K562 (cell line): ENCODE data around the gene NRTN. TPM values are rescaled to one million over a fixed set of nuclear protein-coding genes. Genes with fewer than 3 reads are reported as not detected.
A peak's percentile ranks its signal among the peaks of the same experiment; 100 is the strongest.

Experiments
- FOXJ3 ChIP-seq: sonication (generic); formaldehyde crosslinking; IDR thresholded peaks from 2 replicates; pipeline ENCODE4 v1.4.0; 2020; ENCODE audit warnings: mild to moderate bottlenecking, missing genetic modification reagents
- GABPA ChIP-seq: fragments of 200-800 bp; sonication (Bioruptor generic); conservative IDR thresholded peaks from 2 replicates; pipeline ENCODE4 v1.6.1; 2016; ENCODE audit warnings: low read depth, missing genetic modification characterization, missing compliant biosample characterization
- HNRNPL ChIP-seq: fragments of 200-400 bp; formaldehyde crosslinking; IDR thresholded peaks from 2 replicates; pipeline ENCODE4 v1.6.1; 2017; ENCODE audit warnings: low read depth, mild to moderate bottlenecking, low read length
- HNRNPUL1 ChIP-seq: fragments of 200-400 bp; formaldehyde crosslinking; IDR thresholded peaks from 2 replicates; pipeline ENCODE4 v1.6.1; 2017; ENCODE audit warnings: low read length
- HOXB6 ChIP-seq: fragments of 250-450 bp; sonication (Bioruptor Pico); IDR thresholded peaks from 2 replicates; pipeline ENCODE4 v1.5.1; 2022; ENCODE audit warnings: mild to moderate bottlenecking, borderline replicate concordance
- JUNB ChIP-seq: fragments of 450-650 bp; formaldehyde crosslinking; conservative IDR thresholded peaks from 2 replicates; pipeline ENCODE4 v1.4.0; 2020; ENCODE audit warnings: mild to moderate bottlenecking
- KHSRP ChIP-seq: fragments of 450-650 bp; IDR thresholded peaks from 2 replicates; pipeline ENCODE4 v1.6.1; 2017
- MED1 ChIP-seq: sonication (generic); formaldehyde crosslinking; IDR thresholded peaks from 2 replicates; pipeline ENCODE4 v1.8.1; 2023; ENCODE audit warnings: missing genetic modification reagents, borderline replicate concordance
- MTA2 ChIP-seq: fragments of 450-650 bp; IDR thresholded peaks from 2 replicates; pipeline ENCODE4 v1.6.1; 2016; ENCODE audit warnings: low read depth
- NKRF ChIP-seq: fragments of 450-650 bp; IDR thresholded peaks from 2 replicates; pipeline ENCODE4 v1.6.1; 2016; ENCODE audit warnings: borderline replicate concordance
- PTTG1 ChIP-seq: fragments of 450-650 bp; IDR thresholded peaks from 2 replicates; pipeline ENCODE4 v1.6.1; 2016; ENCODE audit warnings: low read depth, mild to moderate bottlenecking, missing genetic modification characterization, missing compliant biosample characterization
- RAD51 ChIP-seq: fragments of 450-650 bp; IDR thresholded peaks from 2 replicates; pipeline ENCODE4 v1.7.1; 2016; ENCODE audit warnings: low read depth, mild to moderate bottlenecking, borderline replicate concordance
- SLC30A9 ChIP-seq: fragments of 250-450 bp; sonication (Bioruptor Pico); IDR thresholded peaks from 2 replicates; pipeline ENCODE4 v1.8.0; 2022; ENCODE audit warnings: mild to moderate bottlenecking, moderate library complexity
- SNRNP70 ChIP-seq: fragments of 200-400 bp; formaldehyde crosslinking; optimal IDR thresholded peaks from 2 replicates; pipeline ENCODE3; 2017; ENCODE audit warnings: low read depth, low read length
- TRIM28 ChIP-seq: fragments of 450-650 bp; IDR thresholded peaks from 2 replicates; pipeline ENCODE4 v1.6.1; 2017
- XRCC4 ChIP-seq: IDR thresholded peaks from one replicate; pipeline ENCODE4 v1.6.1; 2011; ENCODE audit not compliant: insufficient read depth, insufficient read length; ENCODE audit errors: extremely low read depth
- ZNF232 ChIP-seq: sonication (generic); formaldehyde crosslinking; IDR thresholded peaks from 2 replicates; pipeline ENCODE4 v1.8.0; 2022; ENCODE audit warnings: mild to moderate bottlenecking, missing genetic modification reagents
- ZNF274 ChIP-seq: IDR thresholded peaks from 2 replicates; pipeline ENCODE4 v1.6.1; 2011; ENCODE audit warnings: low read depth, mild to moderate bottlenecking, low read length, moderate library complexity, borderline replicate concordance
- ZNF408 ChIP-seq: fragments of 250-450 bp; sonication (Bioruptor Pico); IDR thresholded peaks from 2 replicates; pipeline ENCODE4 v1.4.0; 2020; ENCODE audit warnings: low read depth, mild to moderate bottlenecking, moderate library complexity
- ZNF431 ChIP-seq: sonication (generic); formaldehyde crosslinking; IDR thresholded peaks from 2 replicates; pipeline ENCODE4 v1.8.0; 2022; ENCODE audit warnings: mild to moderate bottlenecking, missing genetic modification reagents
- ZNF445 ChIP-seq: fragments of 250-450 bp; sonication (Bioruptor Pico); IDR thresholded peaks from 2 replicates; pipeline ENCODE4 v1.4.0; 2020; ENCODE audit warnings: low read depth, mild to moderate bottlenecking, moderate library complexity
- ZNF586 ChIP-seq: fragments of 450-650 bp; formaldehyde crosslinking; conservative IDR thresholded peaks from 2 replicates; pipeline ENCODE4 v1.4.0; 2020; ENCODE audit warnings: mild to moderate bottlenecking, moderate library complexity
- ZNF668 ChIP-seq: fragments of 250-450 bp; sonication (Bioruptor Pico); IDR thresholded peaks from 2 replicates; pipeline ENCODE4 v1.8.0; 2022; ENCODE audit warnings: mild to moderate bottlenecking, inconsistent platforms
- polyA plus RNA-seq, 8 experiments: library from polyadenylated mRNA; depleted of rRNA in 4 of 8; stranded (reverse) in 5 of 8; unstranded in 3 of 8; fragments of >200 nt; fragmentation: Nextera tagmentation in 2 of 8; fragmentation: Illumina TruSeq in 1 of 8; extraction: Ambion mirVana in 2 of 8; extraction: Trizol in 1 of 8; gene quantifications; 2 replicates each; pipeline versions ENCODE4 v1.2.1 to v1.2.3, GENCODE V29; 2011 to 2014; ENCODE audit warnings: inconsistent platforms in 1 of 8, missing spikeins in 1 of 8
- total RNA-seq, 7 experiments: library from RNA; depleted of rRNA in 6 of 7; stranded (reverse); fragments of >200 nt in 6 of 7; fragmentation: Illumina TruSeq in 2 of 7; extraction: Trizol in 2 of 7; gene quantifications; 2 replicates each; pipeline versions ENCODE4 v1.2.1 to v1.2.3, GENCODE V29; 2011 to 2021; ENCODE audit warnings: low replicate concordance in 1 of 7
- TF ChIP-seq, protein P1 (sequence below): sonication (generic); formaldehyde crosslinking; IDR thresholded peaks from 2 replicates; pipeline ENCODE4 v1.9.0; 2022; ENCODE audit warnings: mild to moderate bottlenecking, missing genetic modification reagents
- TF ChIP-seq, protein P2 (sequence below): fragments of 450-650 bp; IDR thresholded peaks from 2 replicates; pipeline ENCODE4 v1.7.1; 2018; ENCODE audit warnings: mild to moderate bottlenecking, low read depth; ENCODE audit not compliant: partially characterized antibody

Gene NRTN
- total and polyA plus RNA-seq, 9 of the 15 experiments (the other 6 are each of a cell fraction or from before 2014, with no cell fraction given), result 0.62 to 8.1 (median 1.6) TPM; not detected in 2

- TF ChIP-seq ZNF668 (CRISPR knock-in tag) (no peak), MED1 (no peak), PTTG1 (no peak), NKRF (peak; percentile 100), XRCC4 (no peak), HNRNPUL1 (no peak), SLC30A9 (CRISPR knock-in tag) (no peak), FOXJ3 (no peak), MTA2 (peak; percentile 73), TRIM28 (peak; percentile 62; the same call in 1 of the 2 replicates), ZNF586 (CRISPR knock-in tag) (no peak), HNRNPL (no peak), GABPA (peak; percentile 100), ZNF408 (CRISPR knock-in tag) (no peak), ZNF274 (no peak), JUNB (CRISPR knock-in tag) (no peak), ZNF445 (CRISPR knock-in tag) (no peak), SNRNP70 (no peak), RAD51 (peak; percentile 92), ZNF232 (CRISPR knock-in tag) (no peak), KHSRP (peak; percentile 74; the same call in 1 of the 2 replicates), ZNF431 (CRISPR knock-in tag) (peak; percentile 78), HOXB6 (CRISPR knock-in tag) (no peak)
- TF ChIP-seq, protein P1, sequence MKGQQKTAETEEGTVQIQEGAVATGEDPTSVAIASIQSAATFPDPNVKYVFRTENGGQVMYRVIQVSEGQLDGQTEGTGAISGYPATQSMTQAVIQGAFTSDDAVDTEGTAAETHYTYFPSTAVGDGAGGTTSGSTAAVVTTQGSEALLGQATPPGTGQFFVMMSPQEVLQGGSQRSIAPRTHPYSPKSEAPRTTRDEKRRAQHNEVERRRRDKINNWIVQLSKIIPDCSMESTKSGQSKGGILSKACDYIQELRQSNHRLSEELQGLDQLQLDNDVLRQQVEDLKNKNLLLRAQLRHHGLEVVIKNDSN (CRISPR knock-in tag), result peak; percentile 98
- TF ChIP-seq, protein P2, sequence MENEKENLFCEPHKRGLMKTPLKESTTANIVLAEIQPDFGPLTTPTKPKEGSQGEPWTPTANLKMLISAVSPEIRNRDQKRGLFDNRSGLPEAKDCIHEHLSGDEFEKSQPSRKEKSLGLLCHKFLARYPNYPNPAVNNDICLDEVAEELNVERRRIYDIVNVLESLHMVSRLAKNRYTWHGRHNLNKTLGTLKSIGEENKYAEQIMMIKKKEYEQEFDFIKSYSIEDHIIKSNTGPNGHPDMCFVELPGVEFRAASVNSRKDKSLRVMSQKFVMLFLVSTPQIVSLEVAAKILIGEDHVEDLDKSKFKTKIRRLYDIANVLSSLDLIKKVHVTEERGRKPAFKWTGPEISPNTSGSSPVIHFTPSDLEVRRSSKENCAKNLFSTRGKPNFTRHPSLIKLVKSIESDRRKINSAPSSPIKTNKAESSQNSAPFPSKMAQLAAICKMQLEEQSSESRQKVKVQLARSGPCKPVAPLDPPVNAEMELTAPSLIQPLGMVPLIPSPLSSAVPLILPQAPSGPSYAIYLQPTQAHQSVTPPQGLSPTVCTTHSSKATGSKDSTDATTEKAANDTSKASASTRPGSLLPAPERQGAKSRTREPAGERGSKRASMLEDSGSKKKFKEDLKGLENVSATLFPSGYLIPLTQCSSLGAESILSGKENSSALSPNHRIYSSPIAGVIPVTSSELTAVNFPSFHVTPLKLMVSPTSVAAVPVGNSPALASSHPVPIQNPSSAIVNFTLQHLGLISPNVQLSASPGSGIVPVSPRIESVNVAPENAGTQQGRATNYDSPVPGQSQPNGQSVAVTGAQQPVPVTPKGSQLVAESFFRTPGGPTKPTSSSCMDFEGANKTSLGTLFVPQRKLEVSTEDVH, result peak; percentile 88
Measured at GRCh38 chr19:5790559-5791520, 14.0 kb upstream of the NRTN start, which contains the start of gene DUS3L (continued).
